GM23248 (cell line): ENCODE results near the gene STAG1.

Experiments
- EZH2 ChIP-seq: fragments of 200-600 bp; sonication (generic); IDR thresholded peaks from 2 replicates; pipeline ENCODE4 v1.6.1; 2018; ENCODE audit warnings: antibody characterized with exemption, mild to moderate bottlenecking; ENCODE audit not compliant: insufficient read depth, poor library complexity, severe bottlenecking
- EZH2phosphoT487 ChIP-seq: fragments of 200-600 bp; sonication (generic); IDR thresholded peaks from 2 replicates; pipeline ENCODE4 v1.6.1; 2018; ENCODE audit warnings: antibody characterized with exemption, moderate library complexity, mild to moderate bottlenecking, low read depth; ENCODE audit not compliant: insufficient read depth

DNA sequence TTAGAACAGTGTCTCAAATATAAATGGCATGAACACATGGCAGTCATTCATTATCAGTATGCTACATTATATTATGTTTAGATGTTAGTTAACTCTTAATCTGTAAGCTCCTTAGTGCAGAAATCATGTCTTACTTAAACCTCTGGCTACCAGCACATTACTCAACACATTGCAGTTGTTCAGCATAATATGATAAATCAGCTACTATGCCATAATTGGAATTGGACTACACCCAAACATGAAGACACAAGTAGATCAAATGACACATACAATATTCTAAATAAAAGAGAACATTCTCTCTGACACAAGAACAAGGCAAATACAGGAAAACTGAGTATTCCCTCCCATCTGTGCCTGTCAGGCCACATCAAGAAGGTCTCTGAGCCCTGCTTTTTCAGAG, 385.9 kb downstream of the STAG1 start:
- TF ChIP-seq EZH2, result no peak
- TF ChIP-seq EZH2phosphoT487, result no peak
